GM20431 (cell line): ENCODE measurements around the gene SQSTM1.

Experiments used
- in situ Hi-C: fragments of 300-500 bp; cut with MseI, MboI; formaldehyde crosslinking; loops from one replicate; pipeline ENCODE4 v1.15.0; 2020; ENCODE audit warnings: low sequenced_read_pairs; ENCODE audit not compliant: unreplicated experiment

Gene SQSTM1

DNA sequence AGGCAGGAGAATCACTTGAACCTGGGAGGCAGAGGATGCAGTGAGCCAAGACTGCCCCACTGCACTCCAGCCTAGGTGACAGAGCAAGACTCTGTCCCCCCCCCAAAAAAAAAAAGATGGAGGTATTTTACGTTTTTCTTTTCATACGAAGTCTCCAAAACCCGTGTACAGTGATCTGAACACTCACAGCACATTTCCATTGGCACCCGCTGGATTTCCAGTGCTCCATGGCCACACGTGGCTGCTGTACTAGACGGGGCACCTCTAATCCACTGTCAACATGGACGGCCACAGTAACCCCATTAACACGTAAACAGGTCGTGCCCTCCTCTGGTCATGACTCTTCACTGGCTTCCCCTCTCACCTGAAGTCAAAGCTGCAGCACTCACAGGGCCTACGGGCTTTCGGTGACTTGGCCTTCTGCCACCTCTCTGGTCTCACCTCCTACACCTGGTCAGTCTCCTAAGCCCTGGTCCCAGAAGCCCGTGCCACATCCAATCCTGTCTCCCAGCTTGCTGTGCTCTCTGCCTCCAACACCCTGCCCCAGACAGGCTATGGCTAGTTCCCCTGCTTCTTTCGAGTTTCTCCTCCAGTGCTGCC is 64.9 kb downstream of the SQSTM1 start:
- in situ Hi-C loops = no loop called here

DNA sequence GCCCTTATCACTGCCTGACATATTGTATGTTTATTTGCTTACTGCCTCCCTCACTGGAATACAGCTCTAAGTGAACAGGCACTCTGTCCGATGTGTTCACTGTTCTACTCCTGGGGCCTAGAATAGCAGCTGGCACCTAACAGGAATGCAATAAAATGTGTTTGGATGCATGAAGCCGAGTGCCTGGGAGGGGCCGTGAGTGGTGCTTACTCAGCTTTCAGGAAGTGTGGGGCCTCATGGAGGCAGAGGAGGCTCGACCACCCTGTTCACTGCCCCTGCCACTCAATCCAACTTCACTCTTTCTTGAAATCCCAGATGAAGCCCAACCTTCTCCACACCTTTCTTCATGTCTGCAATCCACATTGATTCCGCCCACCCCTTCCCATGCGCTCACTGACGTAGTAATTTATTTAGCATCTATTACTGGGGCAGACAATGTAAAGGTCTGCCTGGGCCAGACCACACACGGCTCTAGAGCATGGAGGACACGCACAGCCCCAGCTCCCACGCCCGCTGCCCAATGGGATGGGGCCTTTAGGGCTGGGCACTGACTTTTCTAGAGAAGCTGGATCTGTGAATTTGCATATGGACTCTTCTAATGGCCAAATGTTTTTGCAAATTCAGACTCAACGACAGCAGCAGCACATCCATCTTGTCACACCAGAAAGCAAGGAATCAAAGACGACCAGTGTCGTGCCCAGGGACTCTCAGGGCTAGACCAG is 65.6 kb downstream of the SQSTM1 start:
- in situ Hi-C loops = no loop called here

DNA sequence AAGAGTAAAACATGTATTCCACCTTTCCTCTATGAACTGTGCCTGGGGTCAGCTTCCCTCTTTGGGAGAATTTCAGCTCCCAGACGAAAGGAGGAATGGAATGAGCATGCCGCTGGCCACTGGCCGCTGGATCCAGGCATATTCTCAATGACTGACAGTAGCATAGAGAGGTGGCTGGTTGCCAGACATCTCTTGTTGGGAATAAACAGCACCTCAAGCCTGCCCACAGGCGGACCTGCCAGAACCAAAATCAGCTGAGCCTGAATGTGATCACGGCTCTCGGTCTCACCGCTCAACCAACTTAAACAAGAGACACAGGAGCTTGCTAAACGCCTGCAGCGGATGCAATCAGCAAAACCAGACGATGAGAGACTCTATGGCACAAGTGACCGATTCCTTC is 66.4 kb downstream of the SQSTM1 start:
- in situ Hi-C loops = no loop called here
